Mucosa of descending colon (tissue), 3 donors: ENCODE measurements around the gene ATRX. TPM values are rescaled to one million over a fixed set of nuclear protein-coding genes. Genes with fewer than 3 reads are reported as not detected.

Source experiments
- ATAC-seq: fragments of 200-7000 bp; cut with Tn5 transposase; one replicate; pipeline ENCODE4 v1.9.1; 2020; ENCODE audit warnings: mild to moderate bottlenecking, moderate library complexity
- DNase-seq, 3 donors: peaks; one replicate each; pipeline ENCODE4 v3.0.0-alpha.2; 2020
- H3K36me3 ChIP-seq: fragments of 200-600 bp; one replicate; pipeline ENCODE4 v1.8.0; 2021; ENCODE audit warnings: low read depth, mild to moderate bottlenecking
- H3K4me1 ChIP-seq: fragments of 200-600 bp; one replicate; pipeline ENCODE4 v1.8.0; 2021; ENCODE audit warnings: low read depth, mild to moderate bottlenecking
- H3K4me3 ChIP-seq: fragments of 200-600 bp; one replicate; pipeline ENCODE4 v1.8.0; 2021; ENCODE audit warnings: mild to moderate bottlenecking
- H3K9me3 ChIP-seq: fragments of 200-600 bp; one replicate; pipeline ENCODE4 v1.8.0; 2021; ENCODE audit warnings: mild to moderate bottlenecking
- intact Hi-C, 2 donors: fragments of 100-400 bp; cut with DNase I in 1 of 2; cut with micrococcal nuclease in 1 of 2; formaldehyde crosslinking; loops; one replicate each; pipeline versions ENCODE4 v1.11.0 to v1.11.1; 2022; cut with DNase I, micrococcal nuclease
- total RNA-seq, 3 donors: library from RNA; stranded (reverse); fragmentation: NEBNext Ultra II Directional in 2 of 3; extraction: Animal tissue kit (Norgen Biotek cat#: 25700) in 2 of 3; gene quantifications; one replicate each; pipeline versions ENCODE4 v1.2.1 to v1.2.4, GENCODE V29; 2021 to 2023
- TF ChIP-seq, protein P1 (sequence below): fragments of 200-600 bp; IDR thresholded peaks from one replicate; pipeline ENCODE4 v1.8.0; 2022; ENCODE audit warnings: antibody characterized with exemption, mild to moderate bottlenecking
- donor health status: DM: no; HTN: no; CAD: no; lungs with moderate emphysema.
- donor health status: DM: no; HTN: no; CAD: no.
- donor health status: DM: no; HTN: yes; CAD: no.

Gene ATRX
- total RNA-seq, 3 donors from 2014 or later: 47.9 to 108 (median 64.1) TPM

DNA sequence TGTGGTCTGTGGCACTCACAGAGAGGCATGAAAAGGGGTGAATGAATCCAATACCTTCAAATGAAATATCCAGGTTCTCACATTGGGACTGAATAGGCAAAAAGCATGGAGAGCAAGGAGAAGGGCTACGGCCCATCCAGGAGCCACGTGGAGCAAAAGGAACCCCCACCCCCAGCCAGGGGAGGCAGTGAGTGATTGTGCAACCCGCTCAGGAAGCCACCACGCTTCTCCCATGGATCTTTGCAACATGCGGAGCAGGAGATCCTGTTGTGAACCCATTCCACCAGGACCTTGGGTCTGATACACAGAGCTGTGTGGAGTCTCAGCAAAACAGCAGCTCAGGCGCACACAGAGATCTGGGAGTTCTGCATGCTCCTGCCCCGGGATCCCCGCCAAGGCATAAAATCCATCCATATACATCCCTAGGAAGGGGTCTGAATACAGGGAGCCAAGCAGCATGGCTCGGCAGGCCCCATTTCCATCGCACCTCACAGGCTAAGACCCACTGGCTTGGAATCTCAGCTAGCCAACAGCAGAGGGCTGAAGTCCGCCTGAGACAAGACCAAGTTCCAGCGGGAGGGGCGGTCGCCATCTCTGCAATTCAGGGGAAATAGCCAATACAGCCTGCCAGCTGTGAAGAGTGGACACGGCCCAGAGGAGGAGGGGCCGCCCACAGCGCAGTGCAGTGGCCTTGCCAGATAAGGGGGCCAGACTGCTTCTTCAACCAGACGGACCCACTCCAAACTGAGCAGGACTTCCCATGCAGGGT is 258.6 kb downstream of the ATRX start:
- peak; percentile 12 to 42 (median 20) for DNase-seq
- Histone ChIP-seq H3K4me1 (no peaks in the 10 kb centered on the region), H3K36me3 (no peaks in the 10 kb centered on the region), H3K4me3 (no peak overlapping the region), H3K9me3 (peaks cover 6% of the 10 kb centered on the region)
- ATAC-seq: peak; percentile 34
- intact Hi-C loops: no loop called here
- TF ChIP-seq, protein P1, sequence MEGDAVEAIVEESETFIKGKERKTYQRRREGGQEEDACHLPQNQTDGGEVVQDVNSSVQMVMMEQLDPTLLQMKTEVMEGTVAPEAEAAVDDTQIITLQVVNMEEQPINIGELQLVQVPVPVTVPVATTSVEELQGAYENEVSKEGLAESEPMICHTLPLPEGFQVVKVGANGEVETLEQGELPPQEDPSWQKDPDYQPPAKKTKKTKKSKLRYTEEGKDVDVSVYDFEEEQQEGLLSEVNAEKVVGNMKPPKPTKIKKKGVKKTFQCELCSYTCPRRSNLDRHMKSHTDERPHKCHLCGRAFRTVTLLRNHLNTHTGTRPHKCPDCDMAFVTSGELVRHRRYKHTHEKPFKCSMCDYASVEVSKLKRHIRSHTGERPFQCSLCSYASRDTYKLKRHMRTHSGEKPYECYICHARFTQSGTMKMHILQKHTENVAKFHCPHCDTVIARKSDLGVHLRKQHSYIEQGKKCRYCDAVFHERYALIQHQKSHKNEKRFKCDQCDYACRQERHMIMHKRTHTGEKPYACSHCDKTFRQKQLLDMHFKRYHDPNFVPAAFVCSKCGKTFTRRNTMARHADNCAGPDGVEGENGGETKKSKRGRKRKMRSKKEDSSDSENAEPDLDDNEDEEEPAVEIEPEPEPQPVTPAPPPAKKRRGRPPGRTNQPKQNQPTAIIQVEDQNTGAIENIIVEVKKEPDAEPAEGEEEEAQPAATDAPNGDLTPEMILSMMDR: no peak

DNA sequence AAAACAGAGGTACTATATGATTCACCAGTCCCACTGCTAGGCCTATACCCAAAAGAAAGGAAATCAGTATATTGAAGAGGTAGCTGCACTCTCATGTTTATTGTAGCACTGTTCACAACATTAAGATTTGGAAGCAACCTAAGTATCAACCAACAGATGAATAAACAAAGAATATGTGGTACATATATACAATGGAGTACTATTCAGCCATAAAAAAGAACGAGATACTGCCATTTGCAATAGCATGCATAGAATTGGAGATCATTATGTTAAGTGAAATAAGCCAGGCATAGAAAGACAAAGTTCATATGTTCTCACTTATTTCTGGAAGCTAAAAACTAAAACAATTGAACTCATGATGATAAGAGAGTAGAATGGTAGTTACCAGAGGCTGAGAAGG is 266.3 kb downstream of the ATRX start:
- Histone ChIP-seq H3K36me3 (no peaks in the 10 kb centered on the region), H3K9me3 (no peaks in the 10 kb centered on the region), H3K4me1 (no peaks in the 10 kb centered on the region), H3K4me3 (no peak overlapping the region)
- intact Hi-C loops: no loop called here
- ATAC-seq (no peak), DNase-seq (no peak)
- TF ChIP-seq, protein P1: no peak

DNA sequence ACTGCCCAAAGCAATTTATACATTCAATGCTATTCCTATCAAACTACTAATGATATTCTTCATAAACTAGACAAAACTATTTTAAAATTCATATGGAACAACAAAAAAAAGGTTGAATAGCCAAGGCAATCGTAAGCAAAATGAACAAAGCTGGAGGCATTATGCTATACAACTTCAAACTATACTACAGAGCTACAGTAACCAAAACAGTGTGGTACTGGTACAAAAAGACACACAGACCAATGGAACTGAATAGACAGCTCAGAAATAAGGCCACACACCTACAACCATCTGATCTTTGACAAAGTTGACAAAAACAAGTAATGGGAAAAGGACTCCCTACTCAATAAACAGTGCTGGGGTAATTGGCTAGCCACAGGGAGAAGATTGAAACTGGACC is 271.8 kb downstream of the ATRX start:
- ATAC-seq: no peak
- intact Hi-C loops: no loop called here

DNA sequence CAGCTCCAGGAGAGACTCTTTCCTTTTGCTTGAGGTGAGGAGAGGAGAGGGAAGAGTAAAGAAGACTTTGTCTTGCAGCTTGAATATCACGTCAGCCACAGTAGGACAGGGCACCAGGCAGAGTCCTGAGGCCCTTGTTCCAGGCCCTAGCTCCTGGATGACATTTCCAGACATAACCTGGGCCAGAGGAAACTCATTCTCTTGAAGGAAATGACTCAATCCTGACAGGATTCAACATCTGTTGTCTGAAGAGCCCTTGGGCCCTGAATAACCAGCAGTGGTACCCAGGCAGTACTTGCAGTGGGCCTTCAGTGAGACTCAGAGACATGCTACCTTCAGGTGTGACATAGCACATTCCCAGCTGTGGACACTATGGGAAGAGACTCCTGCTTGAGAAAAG is 276.0 kb downstream of the ATRX start:
- Histone ChIP-seq H3K9me3 (no peaks in the 10 kb centered on the region), H3K4me1 (no peaks in the 10 kb centered on the region), H3K4me3 (no peak overlapping the region), H3K36me3 (no peaks in the 10 kb centered on the region)
- no peak for ATAC-seq
- intact Hi-C loops: no loop called here
- no peak for DNase-seq
- TF ChIP-seq, protein P1: no peak

More for the DNA sequence above, 271.8 kb downstream of the ATRX start:
- TF ChIP-seq, protein P1: no peak
- no peaks in the 10 kb centered on the region for H3K36me3 ChIP-seq
- H3K4me3 ChIP-seq: no peak overlapping the region
- DNase-seq: no peak
- H3K4me1 ChIP-seq: no peaks in the 10 kb centered on the region
- no peaks in the 10 kb centered on the region for H3K9me3 ChIP-seq

DNA sequence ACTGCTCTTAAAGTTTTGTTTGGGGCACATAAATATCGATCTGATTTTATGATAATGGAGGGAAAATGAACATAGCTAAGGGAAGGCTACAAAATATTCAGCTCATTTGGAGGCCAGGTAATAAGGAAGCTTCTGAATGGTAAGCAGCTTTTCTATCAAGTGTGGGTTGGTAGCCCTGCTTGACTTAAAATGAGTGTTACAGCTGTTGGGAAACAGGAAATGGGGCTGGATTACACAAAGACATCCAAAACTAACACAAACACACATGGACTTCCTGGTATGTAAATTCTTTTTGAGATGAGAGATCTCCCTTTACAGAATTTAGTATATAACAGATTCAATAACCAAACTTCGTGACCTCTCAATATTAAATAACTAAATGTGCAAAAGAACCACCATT is 280.8 kb downstream of the ATRX start:
- H3K9me3 ChIP-seq: no peaks in the 10 kb centered on the region
- ATAC-seq (peak; percentile 54), DNase-seq (no peak)
- TF ChIP-seq, protein P1: no peak
- H3K4me1 ChIP-seq: no peaks in the 10 kb centered on the region
- H3K36me3 ChIP-seq: no peaks in the 10 kb centered on the region
- H3K4me3 ChIP-seq: no peak overlapping the region
- intact Hi-C loops: no loop called here
